Right lobe of liver (tissue), 4 donors: ENCODE data around the gene CDH18.

ENCODE experiments used
- POLR2A ChIP-seq: fragments of 450-650 bp; IDR thresholded peaks from one replicate; pipeline ENCODE4 v1.6.1; 2017; ENCODE audit warnings: antibody characterized with exemption, mild to moderate bottlenecking
- TF ChIP-seq, protein P1 (sequence below), 4 donors: fragments of 200-600 bp in 3 of 4; fragments of 450-650 bp in 1 of 4; IDR thresholded peaks; one replicate each; pipeline versions ENCODE4 v1.5.1 to v1.8.0; 2016 to 2022; ENCODE audit warnings: antibody characterized with exemption in 4 of 4, mild to moderate bottlenecking in 2 of 4
- donor health status: DM: no; HTN: no; CAD: no.
- donor health status: DM: no; HTN: no; CAD: no.
- donor health status: DM: no; HTN: yes; CAD: no.

DNA sequence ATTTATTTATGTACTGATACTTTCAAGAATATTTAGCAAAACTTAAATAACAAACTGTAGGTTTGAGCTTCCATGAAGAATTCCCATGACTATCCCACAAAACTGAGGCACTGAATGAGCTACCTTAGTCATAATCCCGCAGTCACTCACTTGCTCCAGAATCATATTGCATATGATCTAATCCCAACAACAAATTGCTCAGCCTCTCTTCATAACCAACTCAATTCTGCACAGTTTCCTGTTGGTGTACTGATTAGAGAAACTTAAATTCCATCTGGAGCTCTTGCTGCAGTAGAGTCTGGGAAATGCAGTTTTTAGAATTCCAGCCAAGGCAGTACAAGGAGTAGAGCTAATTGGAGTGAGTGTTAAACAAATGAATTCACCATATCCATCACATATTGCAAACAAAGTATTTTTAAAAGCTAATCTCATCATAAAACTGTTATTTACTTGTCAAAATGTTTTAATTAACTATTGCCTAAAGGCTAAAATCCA, 35.7 kb upstream of the CDH18 start:
- TF ChIP-seq, protein P1, sequence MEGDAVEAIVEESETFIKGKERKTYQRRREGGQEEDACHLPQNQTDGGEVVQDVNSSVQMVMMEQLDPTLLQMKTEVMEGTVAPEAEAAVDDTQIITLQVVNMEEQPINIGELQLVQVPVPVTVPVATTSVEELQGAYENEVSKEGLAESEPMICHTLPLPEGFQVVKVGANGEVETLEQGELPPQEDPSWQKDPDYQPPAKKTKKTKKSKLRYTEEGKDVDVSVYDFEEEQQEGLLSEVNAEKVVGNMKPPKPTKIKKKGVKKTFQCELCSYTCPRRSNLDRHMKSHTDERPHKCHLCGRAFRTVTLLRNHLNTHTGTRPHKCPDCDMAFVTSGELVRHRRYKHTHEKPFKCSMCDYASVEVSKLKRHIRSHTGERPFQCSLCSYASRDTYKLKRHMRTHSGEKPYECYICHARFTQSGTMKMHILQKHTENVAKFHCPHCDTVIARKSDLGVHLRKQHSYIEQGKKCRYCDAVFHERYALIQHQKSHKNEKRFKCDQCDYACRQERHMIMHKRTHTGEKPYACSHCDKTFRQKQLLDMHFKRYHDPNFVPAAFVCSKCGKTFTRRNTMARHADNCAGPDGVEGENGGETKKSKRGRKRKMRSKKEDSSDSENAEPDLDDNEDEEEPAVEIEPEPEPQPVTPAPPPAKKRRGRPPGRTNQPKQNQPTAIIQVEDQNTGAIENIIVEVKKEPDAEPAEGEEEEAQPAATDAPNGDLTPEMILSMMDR (IDR thresholded peaks at IDR 0.05), result no peak
- TF ChIP-seq POLR2A, result no peak
